Renal pelvis (tissue), 4 donors: ENCODE results near the gene ATXN2. TPM values are rescaled to one million over a fixed set of nuclear protein-coding genes. Genes with fewer than 3 reads are reported as not detected.

ENCODE experiments used
- DNase-seq: peaks from one replicate; pipeline ENCODE4 v3.0.0-alpha.2; 2013
- polyA plus RNA-seq, 3 donors: library from polyadenylated mRNA; unstranded; fragments of 120-200 nt; gene quantifications; one replicate each; pipeline ENCODE4 v1.2.1, GENCODE V29; 2013; ENCODE audit not compliant: insufficient read length in 3 of 3

The ATXN2 gene
- polyA plus RNA-seq, 3 donors = 58.6 to 94.4 (median 78.1) TPM

DNA sequence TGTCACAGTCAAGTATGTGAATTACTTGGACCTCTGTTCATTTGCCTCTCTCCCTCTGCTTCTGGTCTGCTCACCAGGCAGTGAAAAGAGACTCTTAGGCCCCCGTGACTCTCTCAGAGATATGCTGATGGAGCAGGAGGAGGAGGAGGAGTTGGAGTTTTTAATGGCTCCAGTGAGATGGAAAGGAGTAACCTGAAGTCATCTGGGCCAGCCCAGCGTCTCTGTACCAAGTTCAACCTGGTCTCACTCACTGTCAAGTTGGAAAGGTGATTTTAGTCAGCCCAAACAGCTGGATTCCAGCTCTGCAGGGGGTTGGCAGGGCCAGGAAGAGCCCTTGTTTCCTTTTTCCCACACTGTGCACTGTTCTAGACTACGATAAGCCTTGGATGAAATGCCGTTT, 144.8 kb downstream of the ATXN2 start:
- DNase-seq = no peak

DNA sequence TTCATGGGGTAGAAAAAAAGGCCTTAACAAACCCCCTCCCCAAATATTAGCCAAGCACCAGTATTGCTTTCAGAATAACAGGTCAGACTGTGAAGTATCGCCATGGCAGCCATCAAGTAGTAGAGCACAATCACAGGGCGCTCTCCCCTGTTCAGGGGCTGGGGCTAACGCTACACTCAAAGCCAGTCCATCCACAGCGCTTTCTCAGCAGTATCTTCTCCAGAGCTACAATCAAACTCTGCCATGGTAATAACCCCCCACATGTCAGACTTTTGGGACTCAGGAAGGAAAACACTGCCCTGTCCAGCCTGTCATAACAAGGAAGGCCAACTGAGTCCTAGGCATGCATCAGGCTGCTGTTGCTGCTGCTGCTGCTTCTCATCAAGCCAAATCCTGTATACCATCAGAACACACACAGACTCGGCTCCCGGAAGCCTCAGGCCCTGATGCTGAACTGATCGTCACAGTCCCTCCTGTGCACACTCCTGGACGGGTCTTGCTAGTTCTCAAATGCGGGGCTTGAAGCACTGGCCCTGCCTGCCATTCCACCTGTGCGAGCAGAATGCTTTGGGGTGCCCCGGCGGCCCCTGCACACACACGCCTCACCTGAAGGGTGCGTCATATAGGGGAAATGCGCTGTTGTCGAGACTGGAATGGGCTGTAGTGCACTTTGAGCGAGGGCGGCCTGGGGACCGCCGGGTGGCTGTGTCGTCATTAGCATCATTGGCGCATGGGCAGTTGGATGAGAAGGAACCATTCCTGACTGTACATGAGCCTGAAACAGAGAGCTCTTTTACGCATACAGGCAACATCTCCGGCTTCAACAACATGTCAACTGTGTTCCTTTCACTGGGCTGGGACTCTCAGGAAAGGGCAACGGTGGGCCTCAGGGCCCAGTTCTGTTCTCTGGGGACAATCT, 145.8 kb downstream of the ATXN2 start:
- no peak for DNase-seq

DNA sequence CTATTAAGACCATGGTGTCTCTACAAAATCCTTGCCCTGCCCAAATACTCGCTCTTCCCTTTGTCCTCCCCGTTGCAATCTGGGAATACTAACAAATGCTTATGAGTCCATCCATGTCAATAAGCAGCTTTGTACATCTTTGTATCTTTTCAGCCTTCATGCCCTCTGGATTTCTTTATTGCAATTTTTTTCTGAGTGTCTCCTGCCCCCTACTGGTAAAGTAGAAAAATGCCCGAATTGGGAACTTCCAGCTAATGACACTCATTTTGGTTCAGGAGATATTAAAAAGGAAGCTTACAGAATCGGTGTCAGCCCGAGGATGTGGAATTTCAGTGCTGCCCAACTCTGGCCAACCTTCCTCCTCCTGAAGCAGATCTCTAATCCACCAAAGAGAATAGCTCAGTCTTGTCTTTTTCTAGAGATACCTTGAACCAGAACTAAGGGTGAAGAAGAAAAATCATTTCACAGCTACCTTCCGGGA, 147.4 kb downstream of the ATXN2 start:
- DNase-seq = no peak

GRCh38 chr12:111451232-111451631, 147.9 kb downstream of the ATXN2 start:
- no peak for DNase-seq

GRCh38 chr12:111450676-111451075, 148.4 kb downstream of the ATXN2 start:
- no peak for DNase-seq

DNA sequence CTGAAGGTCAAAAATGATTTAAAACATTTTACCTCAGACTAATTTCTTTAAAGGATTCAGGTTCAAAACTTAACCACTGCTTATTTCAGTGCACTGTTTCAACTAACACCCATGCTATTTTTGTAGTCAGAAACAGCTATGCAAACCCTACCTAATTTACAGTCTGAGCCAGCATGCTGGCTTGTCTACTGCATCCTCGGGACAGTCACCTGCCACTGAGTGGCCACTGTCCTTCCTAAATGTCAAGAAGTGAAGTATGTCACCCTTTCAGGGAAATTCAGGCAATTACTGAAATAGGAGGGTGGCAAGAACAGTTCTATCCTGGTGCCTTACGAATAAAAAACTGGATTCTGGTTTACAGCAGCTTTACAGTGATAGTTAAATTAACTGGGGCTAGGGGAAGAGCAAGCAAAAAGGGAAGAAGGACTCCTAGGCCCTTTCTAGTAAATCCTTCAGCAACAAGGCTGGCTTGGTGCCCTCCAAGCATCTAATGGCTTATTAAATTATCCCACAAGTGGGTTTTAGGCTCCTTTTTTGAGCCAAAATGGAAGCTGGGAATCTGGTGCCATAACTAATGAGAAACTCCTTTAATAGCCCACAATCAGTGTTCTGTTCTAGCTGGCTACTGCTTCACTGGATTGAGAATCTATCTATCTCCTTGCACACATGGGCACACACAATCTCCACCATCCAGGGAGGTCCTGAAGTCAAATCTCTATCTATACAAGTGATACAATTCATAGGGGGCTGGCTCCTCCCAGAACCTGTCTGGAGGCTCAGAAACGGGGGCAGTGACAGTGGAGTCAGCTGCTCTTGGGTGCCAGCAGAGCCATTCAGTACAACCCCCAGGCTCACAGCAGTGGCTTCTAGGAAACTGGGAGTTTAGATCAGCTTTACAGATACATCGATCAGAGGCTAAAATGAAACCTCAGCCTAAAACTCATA, 150.0 kb downstream of the ATXN2 start:
- no peak for DNase-seq

DNA sequence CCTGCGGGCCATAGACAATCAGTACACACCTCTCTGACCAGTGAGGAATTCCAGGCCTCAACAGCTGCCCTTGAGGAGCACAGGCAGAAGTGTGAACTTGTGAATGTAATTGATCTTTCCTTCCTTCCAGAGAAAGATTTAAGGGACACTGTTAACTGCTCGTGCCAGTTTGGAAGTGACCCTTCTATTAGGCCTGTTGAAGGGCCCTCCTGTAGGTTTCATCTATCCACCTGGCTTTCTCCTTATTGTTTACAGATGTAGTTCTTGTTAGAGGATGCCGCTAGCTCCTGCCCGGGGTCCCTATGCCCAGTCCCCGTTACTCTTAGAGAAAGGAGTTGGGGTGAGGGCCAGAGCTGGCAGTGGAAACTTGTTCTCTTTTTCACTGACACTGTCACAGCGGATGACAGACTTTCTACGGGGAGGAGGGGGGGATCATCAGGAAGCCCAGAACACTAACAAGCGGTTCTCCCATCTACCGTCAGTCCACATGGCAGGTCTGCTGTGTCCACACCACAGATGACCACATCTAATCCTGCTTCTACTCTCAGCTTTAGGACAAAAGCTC, 150.8 kb downstream of the ATXN2 start:
- DNase-seq = no peak

DNA sequence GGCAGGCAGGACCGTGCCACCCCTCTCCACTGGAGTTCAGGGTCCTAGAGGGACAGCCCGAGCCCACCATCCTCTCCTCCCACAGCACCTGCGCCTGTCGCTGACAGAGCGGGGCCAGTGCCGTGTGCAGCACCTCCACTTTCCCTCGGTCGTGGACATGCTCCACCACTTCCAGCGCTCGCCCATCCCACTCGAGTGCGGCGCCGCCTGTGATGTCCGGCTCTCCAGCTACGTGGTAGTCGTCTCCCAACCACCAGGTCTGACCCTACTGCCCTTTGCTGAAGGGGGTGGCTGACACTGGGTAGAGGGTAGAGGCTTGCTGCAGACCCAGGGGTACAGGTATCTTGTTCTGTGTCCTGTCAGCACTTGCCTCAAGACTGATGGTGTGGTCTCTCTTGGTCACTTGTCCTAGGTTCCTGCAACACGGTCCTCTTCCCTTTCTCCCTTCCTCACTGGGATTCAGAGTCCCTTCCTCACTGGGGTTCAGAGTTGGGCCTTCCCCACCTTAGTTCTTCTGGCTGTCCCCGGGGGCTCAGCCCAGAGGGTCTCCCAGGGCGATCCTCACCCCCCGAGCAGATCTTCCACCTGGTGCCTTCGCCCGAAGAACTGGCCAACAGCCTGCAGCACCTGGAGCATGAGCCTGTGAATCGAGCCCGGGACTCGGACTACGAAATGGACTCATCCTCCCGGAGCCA, 151.4 kb downstream of the ATXN2 start:
- no peak for DNase-seq

DNA sequence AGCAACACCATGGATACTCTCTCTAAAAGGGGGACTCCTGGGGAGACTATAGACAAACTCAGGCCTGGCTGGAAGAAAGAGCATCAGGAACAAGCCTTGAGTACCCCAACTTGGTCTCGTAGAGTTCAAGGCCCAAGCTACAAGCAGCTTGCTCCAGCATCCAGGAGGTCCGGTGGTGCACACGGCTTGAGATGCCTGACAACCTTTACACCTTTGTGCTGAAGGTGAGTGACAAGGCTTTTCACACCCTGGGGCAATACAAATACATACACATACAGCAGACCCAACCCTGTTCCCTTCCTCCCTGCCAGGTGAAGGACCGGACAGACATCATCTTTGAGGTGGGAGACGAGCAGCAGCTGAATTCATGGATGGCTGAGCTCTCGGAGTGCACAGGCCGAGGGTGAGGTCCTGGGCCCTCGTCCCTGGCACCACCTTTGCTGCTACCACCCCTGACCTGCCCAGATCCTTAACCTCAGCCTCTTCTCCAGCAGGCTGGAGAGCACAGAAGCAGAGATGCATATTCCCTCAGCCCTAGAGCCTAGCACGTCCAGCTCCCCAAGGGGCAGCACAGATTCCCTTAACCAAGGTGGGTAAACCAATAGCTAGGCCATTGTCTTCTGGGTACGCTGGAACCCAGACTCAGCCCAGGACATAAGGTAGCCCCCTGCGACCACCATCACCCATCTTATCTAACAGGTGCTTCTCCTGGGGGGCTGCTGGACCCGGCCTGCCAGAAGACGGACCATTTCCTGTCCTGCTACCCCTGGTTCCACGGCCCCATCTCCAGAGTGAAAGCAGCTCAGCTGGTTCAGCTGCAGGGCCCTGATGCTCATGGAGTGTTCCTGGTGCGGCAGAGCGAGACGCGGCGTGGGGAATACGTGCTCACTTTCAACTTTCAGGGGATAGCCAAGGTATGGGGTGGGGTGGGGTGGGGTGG, 152.2 kb downstream of the ATXN2 start:
- no peak for DNase-seq

- DNase-seq = no peak
Observed at GRCh38 chr12:111445726-111446581, 153.2 kb downstream of the ATXN2 start.

- no peak for DNase-seq
Observed at GRCh38 chr12:111444925-111445725, 154.0 kb downstream of the ATXN2 start.

DNA sequence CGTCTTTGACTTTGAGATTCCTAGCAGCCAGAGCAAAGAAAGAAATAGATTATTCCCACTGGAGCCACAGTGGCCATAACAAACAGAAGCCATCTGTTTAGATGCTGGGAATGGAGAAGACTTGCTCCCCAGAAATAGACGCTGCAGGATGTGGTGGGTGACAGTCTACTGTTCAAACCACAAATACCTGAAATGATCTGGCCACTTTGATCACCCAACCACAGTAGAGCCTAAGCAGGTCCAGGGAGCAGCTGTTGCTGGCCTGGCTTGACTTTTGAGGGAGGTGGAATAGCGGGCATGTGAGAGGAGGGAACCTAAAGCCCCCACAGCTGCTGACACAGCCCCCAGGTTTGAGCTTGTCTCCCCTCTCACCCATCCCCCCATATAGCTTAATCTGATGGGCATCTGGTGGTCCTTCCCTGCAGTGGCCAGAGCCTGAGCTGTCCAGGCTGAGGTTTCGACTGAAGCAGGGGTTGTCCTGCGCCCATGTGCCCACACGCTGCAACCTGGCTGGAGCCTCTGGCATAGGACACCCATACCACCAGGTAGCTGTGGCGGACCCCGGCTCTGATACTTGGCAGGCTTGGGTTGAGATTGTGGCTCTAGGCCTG, 154.7 kb downstream of the ATXN2 start:
- DNase-seq = no peak

DNA sequence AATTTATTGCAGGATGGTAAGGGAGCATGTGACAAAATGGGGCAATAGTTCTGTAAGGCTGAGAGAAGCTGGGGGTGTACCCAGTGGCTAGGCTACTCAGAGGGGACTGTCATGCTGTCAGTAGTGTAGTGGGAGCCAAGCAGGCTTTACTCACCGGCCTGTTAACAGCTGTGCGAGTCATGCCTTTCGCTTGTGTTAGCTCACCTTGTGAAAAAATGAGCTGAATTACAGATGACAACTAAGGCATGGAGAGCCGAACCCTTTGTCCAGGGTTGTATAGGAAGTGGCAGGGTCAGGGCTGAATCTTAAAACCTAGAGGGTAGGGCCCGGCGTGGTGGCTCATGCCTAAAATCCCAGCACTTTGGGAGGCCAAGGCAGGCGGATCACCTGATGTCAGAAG, 155.5 kb downstream of the ATXN2 start:
- no peak for DNase-seq

DNA sequence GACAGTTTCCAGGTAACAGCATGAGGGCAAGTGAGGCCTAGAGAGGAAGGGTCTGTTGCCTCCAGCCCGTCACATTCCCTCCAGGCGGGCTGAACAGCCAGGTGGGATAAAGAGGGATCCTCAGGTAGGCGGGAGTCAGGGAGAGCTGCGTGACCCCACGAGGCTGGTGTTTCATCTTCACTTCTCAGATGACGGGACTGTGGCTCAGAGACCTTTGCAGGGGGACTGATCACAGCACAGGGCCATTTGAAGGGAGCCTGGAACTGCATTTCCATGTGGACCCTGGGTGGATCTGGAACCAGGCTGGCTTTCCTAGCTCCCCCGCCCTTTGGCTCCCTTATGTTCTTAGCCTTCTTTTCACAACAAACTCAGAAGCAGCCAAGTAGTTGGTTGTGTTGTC, 156.0 kb downstream of the ATXN2 start:
- DNase-seq = no peak

DNA sequence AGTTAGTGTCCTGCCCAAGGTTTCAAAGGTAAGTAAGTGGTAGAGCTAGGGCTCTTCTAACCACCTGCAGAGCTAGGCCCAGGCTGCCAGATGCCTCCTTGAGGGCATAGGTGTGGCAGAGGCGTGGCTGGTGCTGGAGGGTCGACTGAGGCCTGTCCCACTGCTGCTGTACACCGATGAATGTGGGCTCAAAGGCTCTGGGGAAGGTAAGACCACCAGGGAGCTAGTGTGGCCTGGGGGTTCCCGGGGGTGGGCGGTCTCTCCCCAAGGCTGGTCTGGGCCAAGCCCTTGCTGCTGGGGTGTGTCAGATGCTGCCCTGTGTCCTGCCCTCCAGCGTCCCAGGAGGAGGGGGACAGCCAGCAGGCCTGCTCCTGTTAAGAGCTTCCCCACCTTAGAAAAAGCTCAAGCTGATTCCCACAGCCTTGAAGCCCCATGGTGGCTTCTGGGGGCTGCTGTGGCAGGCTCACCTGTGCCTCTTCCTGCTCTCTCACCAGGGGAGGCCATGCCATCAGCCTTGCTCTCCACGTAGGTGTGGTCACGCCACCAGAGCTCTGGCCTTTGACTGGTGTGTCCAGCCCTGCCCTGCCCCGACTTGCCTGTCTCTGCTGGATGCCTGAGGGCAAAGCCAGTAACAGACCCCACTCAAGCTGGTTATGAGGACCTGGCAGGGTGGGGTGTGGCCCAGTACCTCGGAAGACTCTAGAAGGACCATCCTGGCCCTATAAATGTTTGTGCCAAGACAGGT, 156.6 kb downstream of the ATXN2 start:
- DNase-seq = no peak

DNA sequence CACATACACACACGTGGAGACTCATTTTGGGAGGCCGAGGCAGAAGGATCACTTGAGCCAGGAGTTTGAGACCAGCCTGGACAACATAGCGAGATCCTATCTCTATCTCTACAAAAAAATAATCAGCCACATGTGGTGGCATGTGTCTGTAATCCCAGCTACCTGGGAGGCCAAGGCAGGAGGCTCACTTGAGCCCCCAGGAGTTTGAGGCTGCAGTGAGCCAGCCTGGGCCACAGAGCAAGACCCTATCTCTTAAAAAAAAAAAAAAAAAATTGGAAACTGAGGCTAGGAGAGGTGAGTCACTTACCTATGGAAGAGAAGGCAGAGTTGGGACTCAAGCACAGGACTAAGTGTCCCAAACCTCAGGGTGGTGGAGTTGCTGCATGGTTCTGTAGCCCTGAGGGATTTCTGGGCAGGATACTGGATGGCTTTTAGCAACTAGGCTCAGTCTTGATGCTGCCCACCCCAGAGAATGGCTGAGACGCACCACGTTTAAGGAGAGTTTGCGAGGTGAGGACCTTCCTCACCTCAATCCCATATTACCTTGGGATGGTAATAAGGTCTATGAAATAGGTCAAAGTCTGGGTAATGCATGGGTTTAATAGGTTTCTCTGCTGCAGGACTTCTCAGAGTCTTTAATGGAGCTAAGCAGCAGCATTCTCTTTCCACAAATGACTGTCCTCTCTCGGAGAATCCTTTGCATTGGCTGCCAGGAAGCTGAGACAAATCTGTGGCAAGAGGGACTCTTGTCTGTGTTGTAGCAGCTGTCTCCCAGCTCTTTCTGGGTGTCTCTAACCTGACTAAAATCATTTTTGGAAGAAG, 157.8 kb downstream of the ATXN2 start:
- DNase-seq = no peak
